ENCODE results near the gene KCTD14.

DNA sequence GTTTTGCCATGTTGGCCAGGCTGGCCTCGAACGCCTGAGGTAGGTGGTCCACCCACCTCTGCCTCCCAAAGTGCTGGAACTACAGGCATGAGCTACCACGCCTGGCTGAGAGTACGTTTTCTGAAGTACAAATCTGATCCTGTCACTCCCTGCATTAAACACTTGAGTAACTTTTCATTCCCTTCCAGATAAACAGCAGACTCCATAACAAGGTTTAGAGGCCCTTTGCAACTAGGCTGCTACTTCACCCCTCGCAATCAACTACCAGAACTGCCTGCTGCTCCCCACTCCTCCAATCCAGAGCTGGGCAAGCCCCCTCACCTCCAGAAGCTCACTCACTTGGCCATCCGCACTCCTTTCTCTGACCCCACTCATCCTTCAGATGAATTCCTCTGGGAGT lies 1.5 kb downstream of the KCTD14 start:
- TF ChIP-seq, protein P1, sequence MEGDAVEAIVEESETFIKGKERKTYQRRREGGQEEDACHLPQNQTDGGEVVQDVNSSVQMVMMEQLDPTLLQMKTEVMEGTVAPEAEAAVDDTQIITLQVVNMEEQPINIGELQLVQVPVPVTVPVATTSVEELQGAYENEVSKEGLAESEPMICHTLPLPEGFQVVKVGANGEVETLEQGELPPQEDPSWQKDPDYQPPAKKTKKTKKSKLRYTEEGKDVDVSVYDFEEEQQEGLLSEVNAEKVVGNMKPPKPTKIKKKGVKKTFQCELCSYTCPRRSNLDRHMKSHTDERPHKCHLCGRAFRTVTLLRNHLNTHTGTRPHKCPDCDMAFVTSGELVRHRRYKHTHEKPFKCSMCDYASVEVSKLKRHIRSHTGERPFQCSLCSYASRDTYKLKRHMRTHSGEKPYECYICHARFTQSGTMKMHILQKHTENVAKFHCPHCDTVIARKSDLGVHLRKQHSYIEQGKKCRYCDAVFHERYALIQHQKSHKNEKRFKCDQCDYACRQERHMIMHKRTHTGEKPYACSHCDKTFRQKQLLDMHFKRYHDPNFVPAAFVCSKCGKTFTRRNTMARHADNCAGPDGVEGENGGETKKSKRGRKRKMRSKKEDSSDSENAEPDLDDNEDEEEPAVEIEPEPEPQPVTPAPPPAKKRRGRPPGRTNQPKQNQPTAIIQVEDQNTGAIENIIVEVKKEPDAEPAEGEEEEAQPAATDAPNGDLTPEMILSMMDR (IDR thresholded peaks at IDR 0.05; ENCODE audit: insufficient read depth, low read depth, low read length), result no peak
- no peak for TF ChIP-seq EZH2 (IDR thresholded peaks at IDR 0.05; ENCODE audit: insufficient read depth, low read length)
